Testis (tissue), 3 donors: ENCODE measurements around the gene CDCA8. TPM values are rescaled to one million over a fixed set of nuclear protein-coding genes. Genes with fewer than 3 reads are reported as not detected.
"Not testable (repeated sequence)": the region's sequence is repeated elsewhere in the genome, so short reads cannot be mapped to it uniquely, and the experiment has no call there.

Experiments
- DNase-seq: peaks from one replicate; pipeline ENCODE4 v3.0.0-alpha.2; 2019
- H3K27ac ChIP-seq, 2 donors: fragments of 200-600 bp; sonication (generic); one replicate each; pipeline ENCODE4 v1.5.1; 2019
- H3K27me3 ChIP-seq: fragments of 200-600 bp; sonication (generic); one replicate; pipeline ENCODE4 v1.5.1; 2019
- H3K36me3 ChIP-seq: fragments of 200-600 bp; sonication (generic); one replicate; pipeline ENCODE4 v1.5.1; 2017; ENCODE audit warnings: low read depth; ENCODE audit errors: missing control alignments
- H3K4me1 ChIP-seq: fragments of 200-600 bp; sonication (generic); one replicate; pipeline ENCODE4 v1.5.1; 2019
- H3K4me3 ChIP-seq, 2 donors: fragments of 200-600 bp; sonication (generic); one replicate each; pipeline ENCODE4 v1.5.1; 2017 to 2019
- H3K9me3 ChIP-seq: fragments of 200-600 bp; sonication (generic); one replicate; pipeline ENCODE4 v1.5.1; 2017
- CTCF ChIP-seq, 3 experiments: fragments of 450-650 bp in 2 of 3; fragments of 200-600 bp in 1 of 3; sonication (generic) in 1 of 3; IDR thresholded peaks; one replicate each; pipeline ENCODE4 v1.5.1; 2016 to 2019; ENCODE audit warnings: antibody characterized with exemption in 3 of 3, mild to moderate bottlenecking in 2 of 3, moderate library complexity in 1 of 3
- POLR2A ChIP-seq: fragments of 450-650 bp; IDR thresholded peaks from one replicate; pipeline ENCODE4 v1.6.1; 2017; ENCODE audit warnings: antibody characterized with exemption, mild to moderate bottlenecking, moderate library complexity
- WGBS, 2 donors: methylation state at CpG; one replicate each; pipeline ENCODE4 v1.1.5; 2018; 5-methylcytosine and 5-hydroxymethylcytosine counted together
- intact Hi-C: fragments of 100-400 bp; cut with DNase I; formaldehyde crosslinking; loops from one replicate; pipeline ENCODE4 v1.15.1; 2023; ENCODE audit warnings: low total_unique reads
- polyA plus RNA-seq: library from polyadenylated mRNA; stranded (reverse); fragments of 350-450 nt; fragmentation: Illumina TruSeq; extraction: RNeasy Lipid Tissue Mini Kit (QIAGEN cat#74804); gene quantifications from one replicate; pipeline ENCODE4 v1.2.3, GENCODE V29; 2014; ENCODE audit warnings: low read depth, low replicate concordance; ENCODE audit not compliant: insufficient read depth
- total RNA-seq, 2 donors: library from RNA; depleted of rRNA; stranded (reverse); fragments of >200 nt; gene quantifications; one replicate each; pipeline ENCODE4 v1.2.3, GENCODE V29; 2016

CDCA8 gene
- total and polyA plus RNA-seq, 3 donors from 2014 or later: 21.0 to 52.4 (median 28.1) TPM

- intact Hi-C loops: no loop called here
- TF ChIP-seq POLR2A (no peak), CTCF (IDR thresholded peaks at IDR 0.05) (no peak)
- no peaks in the 10 kb centered on the region for H3K36me3 ChIP-seq
- WGBS, 2 donors: 76 to 86% methylated on average over 4 of the region's 4 CpGs
- H3K4me1 ChIP-seq: peaks cover 4% of the 10 kb centered on the region
- no peak overlapping the region for H3K27ac ChIP-seq
- no peak overlapping the region for H3K4me3 ChIP-seq
- no peaks in the 10 kb centered on the region for H3K27me3 ChIP-seq
- no peak for DNase-seq
- H3K9me3 ChIP-seq: no peaks in the 10 kb centered on the region
Measured at GRCh38 chr1:37677143-37677439, 15.2 kb upstream of the CDCA8 start.

GRCh38 chr1:37677808-37678207, 14.5 kb upstream of the CDCA8 start:
- no peak for DNase-seq
- no peaks in the 10 kb centered on the region for H3K36me3 ChIP-seq
- intact Hi-C loops: no loop called here
- TF ChIP-seq CTCF (IDR thresholded peaks at IDR 0.05): no peak
- TF ChIP-seq POLR2A: no peak
- no peak overlapping the region for H3K27ac ChIP-seq
- peaks cover 4% of the 10 kb centered on the region for H3K4me1 ChIP-seq
- WGBS, 2 donors: 82 to 90% methylated on average over 4 to 5 of the region's 5 CpGs
- no peaks in the 10 kb centered on the region for H3K9me3 ChIP-seq
- H3K4me3 ChIP-seq: no peak overlapping the region
- no peaks in the 10 kb centered on the region for H3K27me3 ChIP-seq

GRCh38 chr1:37680933-37681332, 11.4 kb upstream of the CDCA8 start:
- Histone ChIP-seq H3K27ac (no peak overlapping the region), H3K27me3 (no peaks in the 10 kb centered on the region), H3K4me3 (no peak overlapping the region), H3K36me3 (no peaks in the 10 kb centered on the region), H3K4me1 (peaks cover 5% of the 10 kb centered on the region), H3K9me3 (no peaks in the 10 kb centered on the region)
- intact Hi-C loops: no loop called here
- DNase-seq: no peak
- TF ChIP-seq POLR2A (no peak), CTCF (IDR thresholded peaks at IDR 0.05) (no peak)
- WGBS, 2 donors: 85% methylated on average over 3 of the region's 3 CpGs

GRCh38 chr1:37682334-37682987, 9.9 kb upstream of the CDCA8 start:
- peak; percentile 86 for DNase-seq
- TF ChIP-seq POLR2A (no peak), CTCF (IDR thresholded peaks at IDR 0.05) (peak; percentile 93 to 94 (median 94))
- Histone ChIP-seq H3K4me1 (peaks cover 3% of the 10 kb centered on the region), H3K36me3 (no peaks in the 10 kb centered on the region), H3K27me3 (no peaks in the 10 kb centered on the region), H3K27ac (no peak overlapping the region), H3K9me3 (no peaks in the 10 kb centered on the region), H3K4me3 (no peak overlapping the region)
- intact Hi-C loops: no loop called here
- WGBS, 2 donors: 59 to 70% methylated on average over 5 of the region's 5 CpGs

GRCh38 chr1:37684182-37684581, 8.1 kb upstream of the CDCA8 start:
- H3K27ac ChIP-seq, H3K4me1 ChIP-seq, H3K36me3 ChIP-seq, intact Hi-C loops, H3K4me3 ChIP-seq, H3K9me3 ChIP-seq, DNase-seq, H3K27me3 ChIP-seq: not testable (repeated sequence)
- WGBS, 2 donors: 91 to 94% methylated on average over 9 of the region's 9 CpGs
